H9 (cell line): ENCODE measurements around the gene MOXD1. TPM values are rescaled to one million over a fixed set of nuclear protein-coding genes. Genes with fewer than 3 reads are reported as not detected.

ENCODE experiments used
- DNase-seq: peaks from one replicate; pipeline ENCODE4 v3.0.0-alpha.2; 2017
- H2AFZ ChIP-seq: one replicate; pipeline ENCODE4 v1.6.1; 2013; ENCODE audit warnings: mild to moderate bottlenecking, low read length, control low read depth, moderate library complexity
- H2AK5ac ChIP-seq: 2 replicates; pipeline ENCODE4 v1.6.1; 2013; ENCODE audit warnings: low read length, control low read depth, mixed read lengths; ENCODE audit not compliant: insufficient read length
- H2BK120ac ChIP-seq: one replicate; pipeline ENCODE4 v1.6.1; 2013; ENCODE audit warnings: low read depth, mild to moderate bottlenecking, low read length, control low read depth, inconsistent platforms; ENCODE audit not compliant: poor library complexity, severe bottlenecking
- H2BK12ac ChIP-seq: 2 replicates; pipeline ENCODE4 v1.6.1; 2013; ENCODE audit warnings: low read length, control low read depth, mixed read lengths, low read depth; ENCODE audit not compliant: insufficient read length
- H2BK15ac ChIP-seq: 2 replicates; pipeline ENCODE4 v1.6.1; 2013; ENCODE audit warnings: low read depth, low read length, control low read depth
- H2BK20ac ChIP-seq: one replicate; pipeline ENCODE4 v1.6.1; 2013; ENCODE audit warnings: low read depth, mild to moderate bottlenecking, low read length, control low read depth, inconsistent platforms; ENCODE audit not compliant: poor library complexity, severe bottlenecking
- H2BK5ac ChIP-seq: 2 replicates; pipeline ENCODE4 v1.6.1; 2013; ENCODE audit warnings: low read length, control low read depth, mixed read lengths; ENCODE audit not compliant: insufficient read length
- H3K14ac ChIP-seq: 2 replicates; pipeline ENCODE4 v1.6.1; 2013; ENCODE audit warnings: low read length, control low read depth; ENCODE audit not compliant: insufficient read depth
- H3K18ac ChIP-seq: 2 replicates; pipeline ENCODE4 v1.6.1; 2013; ENCODE audit warnings: low read depth, mild to moderate bottlenecking, mixed read lengths, low read length, control low read depth; ENCODE audit not compliant: insufficient read length
- H3K23ac ChIP-seq: 2 replicates; pipeline ENCODE4 v1.6.1; 2013; ENCODE audit warnings: low read length, control low read depth, mixed read lengths, low read depth; ENCODE audit not compliant: insufficient read length
- H3K23me2 ChIP-seq: 2 replicates; pipeline ENCODE4 v1.6.1; 2013; ENCODE audit warnings: low read depth, mild to moderate bottlenecking, mixed read lengths, low read length, control low read depth; ENCODE audit not compliant: insufficient read length, poor library complexity, severe bottlenecking
- H3K27ac ChIP-seq: 2 replicates; pipeline ENCODE4 v1.5.1; 2013; ENCODE audit warnings: low read length, control low read depth, mixed read lengths, low read depth; ENCODE audit not compliant: insufficient read length
- H3K27me3 ChIP-seq: 2 replicates; pipeline ENCODE4 v1.6.1; 2013; ENCODE audit warnings: low read length, control low read depth, inconsistent platforms; ENCODE audit not compliant: insufficient read depth
- H3K4ac ChIP-seq: 2 replicates; pipeline ENCODE4 v1.6.1; 2013; ENCODE audit warnings: low read depth, mild to moderate bottlenecking, control low read depth, inconsistent platforms, low read length, moderate library complexity
- H3K4me1 ChIP-seq: 2 replicates; pipeline ENCODE4 v1.6.1; 2013; ENCODE audit warnings: low read length, control low read depth, inconsistent platforms; ENCODE audit not compliant: insufficient read depth
- H3K4me2 ChIP-seq: 2 replicates; pipeline ENCODE4 v1.6.1; 2013; ENCODE audit warnings: low read length, control low read depth, mixed read lengths; ENCODE audit not compliant: insufficient read length, insufficient read depth
- H3K56ac ChIP-seq: 2 replicates; pipeline ENCODE4 v1.6.1; 2013; ENCODE audit warnings: low read depth, mild to moderate bottlenecking, mixed read lengths, low read length, control low read depth; ENCODE audit not compliant: insufficient read length
- H3K79me1 ChIP-seq: 2 replicates; pipeline ENCODE4 v1.6.1; 2013; ENCODE audit warnings: low read depth, mild to moderate bottlenecking, moderate library complexity, low read length, control low read depth, inconsistent platforms; ENCODE audit not compliant: insufficient read depth, poor library complexity, severe bottlenecking
- H3K79me2 ChIP-seq: 2 replicates; pipeline ENCODE4 v1.6.1; 2013; ENCODE audit warnings: low read length, control low read depth, inconsistent platforms; ENCODE audit not compliant: insufficient read depth
- H3K9ac ChIP-seq: 2 replicates; pipeline ENCODE4 v1.6.1; 2013; ENCODE audit warnings: low read length, control low read depth, mixed read lengths; ENCODE audit not compliant: insufficient read length; ENCODE audit errors: extremely low read depth
- H3K9me3 ChIP-seq: one replicate; pipeline ENCODE4 v1.6.1; 2013; ENCODE audit warnings: low read depth, low read length, inconsistent platforms; ENCODE audit not compliant: control insufficient read depth
- H3T11ph ChIP-seq: one replicate; pipeline ENCODE4 v1.6.1; 2013; ENCODE audit warnings: mild to moderate bottlenecking, low read length, control low read depth, inconsistent platforms
- H4K20me1 ChIP-seq: one replicate; pipeline ENCODE4 v1.6.1; 2013; ENCODE audit not compliant: control insufficient read depth, insufficient read length, insufficient read depth
- H4K5ac ChIP-seq: 2 replicates; pipeline ENCODE4 v1.6.1; 2013; ENCODE audit warnings: low read depth, mild to moderate bottlenecking, mixed read lengths, low read length, control low read depth; ENCODE audit not compliant: insufficient read length
- H4K8ac ChIP-seq: replicated peaks from 2 replicates; pipeline ENCODE4 v1.6.1; 2013; ENCODE audit warnings: low read length, control low read depth, mixed read lengths, low read depth; ENCODE audit not compliant: insufficient read length
- H4K91ac ChIP-seq: 2 replicates; pipeline ENCODE4 v1.6.1; 2013; ENCODE audit warnings: low read depth, mild to moderate bottlenecking, moderate library complexity, mixed read lengths, low read length, control low read depth; ENCODE audit not compliant: insufficient read length
- H3K27ac Mint-ChIP-seq, 3 experiments: 2 replicates in 2 of 3; 3 replicates in 1 of 3; pipeline ENCODE4 v1.8.0; 2020 to 2021; ENCODE audit warnings: mixed read lengths in 3 of 3, mild to moderate bottlenecking in 1 of 3, moderate library complexity in 1 of 3
- H3K27me3 Mint-ChIP-seq: 2 replicates; pipeline ENCODE4 v1.8.0; 2021; ENCODE audit warnings: low read depth, mild to moderate bottlenecking, moderate library complexity, mixed read lengths
- H3K36me3 Mint-ChIP-seq, 3 experiments: 2 replicates in 2 of 3; 3 replicates in 1 of 3; pipeline ENCODE4 v1.8.0; 2020 to 2021; ENCODE audit warnings: low read depth in 3 of 3, mixed read lengths in 3 of 3; ENCODE audit not compliant: insufficient read depth in 1 of 3
- H3K4me1 Mint-ChIP-seq, 2 experiments: 2 replicates each; pipeline ENCODE4 v1.8.0; 2020; ENCODE audit warnings: mixed read lengths in 2 of 2
- H3K4me3 Mint-ChIP-seq, 2 experiments: 2 replicates in 1 of 2; 3 replicates in 1 of 2; pipeline ENCODE4 v1.8.0; 2020 to 2021; ENCODE audit warnings: mild to moderate bottlenecking in 2 of 2, mixed read lengths in 2 of 2, moderate library complexity in 1 of 2
- H3K9me3 Mint-ChIP-seq, 2 experiments: 2 replicates in 1 of 2; 3 replicates in 1 of 2; pipeline ENCODE4 v1.8.0; 2020; ENCODE audit warnings: mild to moderate bottlenecking in 2 of 2, mixed read lengths in 2 of 2, moderate library complexity in 1 of 2
- total RNA-seq: library from RNA; stranded (reverse); gene quantifications from 2 replicates; pipeline ENCODE4 v1.2.1, GENCODE V29; 2021
- TF ChIP-seq, protein P1 (sequence below): fragments of 200-600 bp; sonication (generic); conservative IDR thresholded peaks from 3 replicates; pipeline ENCODE4 v1.8.0; 2021; ENCODE audit warnings: antibody characterized with exemption, mild to moderate bottlenecking

Gene MOXD1
- total RNA-seq, 1 experiment from 2014 or later = 2.3 TPM

DNA sequence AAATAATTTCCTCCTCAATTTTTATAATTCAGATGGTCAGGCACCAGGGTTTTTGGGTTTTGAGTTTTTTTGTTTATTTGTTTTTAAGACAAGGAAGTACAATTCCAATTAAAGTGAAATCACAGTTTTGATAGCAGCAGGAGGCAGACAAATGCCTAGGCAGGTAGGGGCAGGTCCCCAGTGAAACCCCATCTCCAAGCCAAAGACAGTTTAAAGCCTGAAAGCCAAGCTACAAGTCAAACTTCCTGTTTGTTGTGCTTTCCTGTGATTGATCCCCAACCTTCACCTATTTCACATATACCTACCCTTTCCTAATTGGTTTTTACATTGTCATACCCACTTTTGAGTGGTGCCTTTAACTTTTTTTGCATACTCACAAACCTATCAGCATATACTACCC is 149.6 kb downstream of the MOXD1 start:
- H3K27me3 Mint-ChIP-seq = peaks cover 1% of the 10 kb centered on the region
- peaks cover 14 to 23% of the 10 kb centered on the region in 2 experiments for H3K9me3 Mint-ChIP-seq
- H2AK5ac ChIP-seq = no peak overlapping the region
- H4K91ac ChIP-seq = no peak overlapping the region
- H2BK120ac ChIP-seq = no peak overlapping the region
- no peak overlapping the region for H3K9ac ChIP-seq
- H2BK20ac ChIP-seq = no peak overlapping the region
- no peak overlapping the region for H3K23ac ChIP-seq
- H4K5ac ChIP-seq = no peak overlapping the region
- no peak overlapping the region for H2AFZ ChIP-seq
- H3K4me1 Mint-ChIP-seq = no peaks in the 10 kb centered on the region
- H3K4ac ChIP-seq = no peak overlapping the region
- H2BK5ac ChIP-seq = no peak overlapping the region
- H3K56ac ChIP-seq = no peak overlapping the region
- H4K20me1 ChIP-seq = no peaks in the 10 kb centered on the region
- DNase-seq = no peak
- H3K36me3 Mint-ChIP-seq = peaks cover 2 to 19% (median 18%) of the 10 kb centered on the region in 3 experiments; a peak in 4 of 7 replicates
- no peaks in the 10 kb centered on the region for H3K27me3 ChIP-seq
- no peak overlapping the region for H3K4me3 Mint-ChIP-seq
- H3K27ac ChIP-seq = no peak overlapping the region
- H3K9me3 ChIP-seq = no peaks in the 10 kb centered on the region
- no peak overlapping the region for H2BK12ac ChIP-seq
- H3K4me2 ChIP-seq = no peak overlapping the region
- no peaks in the 10 kb centered on the region for H3K23me2 ChIP-seq
- no peak overlapping the region for H3K27ac Mint-ChIP-seq
- no peak overlapping the region for H3K18ac ChIP-seq
- H4K8ac ChIP-seq = no peak overlapping the region
- no peaks in the 10 kb centered on the region for H3K79me2 ChIP-seq
- H2BK15ac ChIP-seq = no peak overlapping the region
- H3T11ph ChIP-seq = no peak overlapping the region
- no peaks in the 10 kb centered on the region for H3K79me1 ChIP-seq
- no peak overlapping the region for H3K14ac ChIP-seq
- TF ChIP-seq, protein P1, sequence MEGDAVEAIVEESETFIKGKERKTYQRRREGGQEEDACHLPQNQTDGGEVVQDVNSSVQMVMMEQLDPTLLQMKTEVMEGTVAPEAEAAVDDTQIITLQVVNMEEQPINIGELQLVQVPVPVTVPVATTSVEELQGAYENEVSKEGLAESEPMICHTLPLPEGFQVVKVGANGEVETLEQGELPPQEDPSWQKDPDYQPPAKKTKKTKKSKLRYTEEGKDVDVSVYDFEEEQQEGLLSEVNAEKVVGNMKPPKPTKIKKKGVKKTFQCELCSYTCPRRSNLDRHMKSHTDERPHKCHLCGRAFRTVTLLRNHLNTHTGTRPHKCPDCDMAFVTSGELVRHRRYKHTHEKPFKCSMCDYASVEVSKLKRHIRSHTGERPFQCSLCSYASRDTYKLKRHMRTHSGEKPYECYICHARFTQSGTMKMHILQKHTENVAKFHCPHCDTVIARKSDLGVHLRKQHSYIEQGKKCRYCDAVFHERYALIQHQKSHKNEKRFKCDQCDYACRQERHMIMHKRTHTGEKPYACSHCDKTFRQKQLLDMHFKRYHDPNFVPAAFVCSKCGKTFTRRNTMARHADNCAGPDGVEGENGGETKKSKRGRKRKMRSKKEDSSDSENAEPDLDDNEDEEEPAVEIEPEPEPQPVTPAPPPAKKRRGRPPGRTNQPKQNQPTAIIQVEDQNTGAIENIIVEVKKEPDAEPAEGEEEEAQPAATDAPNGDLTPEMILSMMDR = no peak
- no peaks in the 10 kb centered on the region for H3K4me1 ChIP-seq
